B cell (primary cell): ENCODE data around the gene DAZAP2.

Experiments
- CTCF ChIP-seq: fragments of 200-600 bp; IDR thresholded peaks from one replicate; pipeline ENCODE4 v1.8.0; 2022; ENCODE audit warnings: antibody characterized with exemption, mild to moderate bottlenecking
- EZH2 ChIP-seq: IDR thresholded peaks from 2 replicates; pipeline ENCODE4 v1.6.1; 2012; ENCODE audit warnings: borderline replicate concordance, low read depth, mild to moderate bottlenecking, moderate library complexity, low read length; ENCODE audit not compliant: insufficient read depth, poor library complexity, severe bottlenecking

GRCh38 chr12:51247523-51248206 lies 9.0 kb downstream of the DAZAP2 start:
- TF ChIP-seq CTCF (no peak), EZH2 (no peak)
